Femur (tissue), 1 donor: Measurements from ENCODE around the gene TBC1D14.
A peak's percentile ranks its signal among the peaks of the same experiment; 100 is the strongest.

Experiments
- DNase-seq: peaks from one replicate; pipeline ENCODE4 v3.0.0-alpha.2; 2017

The TBC1D14 gene

GRCh38 chr4:7046971-7047370 is 137.3 kb downstream of the TBC1D14 start:
- no peak for DNase-seq

- DNase-seq: no peak
Observed at GRCh38 chr4:7048642-7049041, 139.0 kb downstream of the TBC1D14 start.

DNA sequence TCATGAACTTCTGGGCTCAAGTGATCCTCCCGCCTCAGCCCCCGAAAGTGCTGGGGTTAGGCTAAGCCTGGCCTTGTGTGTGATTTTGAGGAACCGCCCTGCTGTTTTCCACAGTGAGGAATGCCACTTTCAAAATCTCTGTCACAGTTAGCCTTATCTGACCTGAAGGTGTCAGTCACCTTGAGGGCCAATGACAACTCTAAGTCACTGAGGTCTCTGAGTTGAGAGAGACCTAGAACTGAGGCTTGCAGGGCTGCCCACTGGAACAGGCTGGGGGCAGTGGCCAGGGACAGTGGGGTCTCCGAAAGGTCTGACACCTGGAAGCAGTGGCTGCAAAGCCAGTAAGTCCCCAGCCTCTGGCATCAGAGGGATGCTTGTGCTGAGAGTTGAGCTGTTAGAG is 139.7 kb downstream of the TBC1D14 start:
- DNase-seq: no peak

DNA sequence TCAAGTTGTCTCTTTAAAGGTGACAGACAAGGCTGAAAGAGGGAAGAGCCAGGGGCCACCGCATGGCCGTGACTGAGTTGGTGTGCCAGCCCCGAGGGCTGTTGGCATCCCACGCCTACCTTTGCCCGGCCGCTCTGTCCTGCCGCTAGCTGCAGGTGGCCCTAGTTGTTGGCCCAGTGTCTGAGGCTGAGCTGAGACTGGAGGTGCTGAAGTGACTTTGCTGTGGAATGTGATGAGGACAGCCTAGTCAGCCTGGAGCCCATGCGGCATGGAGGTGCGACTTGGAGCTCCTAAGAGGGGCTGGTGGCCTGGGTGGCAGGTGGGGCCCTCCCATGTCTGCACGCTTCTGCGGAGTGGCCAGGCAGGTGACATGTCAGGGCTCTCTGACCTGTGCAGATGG is 140.1 kb downstream of the TBC1D14 start:
- no peak for DNase-seq

GRCh38 chr4:7050481-7051143 is 141.0 kb downstream of the TBC1D14 start:
- DNase-seq: no peak

GRCh38 chr4:7051144-7051495 is 141.5 kb downstream of the TBC1D14 start:
- no peak for DNase-seq

GRCh38 chr4:7051905-7052304 is 142.3 kb downstream of the TBC1D14 start:
- no peak for DNase-seq

- no peak for DNase-seq
Observed at GRCh38 chr4:7052313-7052712, 142.7 kb downstream of the TBC1D14 start.

GRCh38 chr4:7052923-7053715 is 143.5 kb downstream of the TBC1D14 start:
- peak; percentile 80 for DNase-seq

GRCh38 chr4:7054106-7054880 is 144.7 kb downstream of the TBC1D14 start:
- no peak for DNase-seq

GRCh38 chr4:7055111-7055989 is 145.7 kb downstream of the TBC1D14 start:
- DNase-seq: no peak

DNA sequence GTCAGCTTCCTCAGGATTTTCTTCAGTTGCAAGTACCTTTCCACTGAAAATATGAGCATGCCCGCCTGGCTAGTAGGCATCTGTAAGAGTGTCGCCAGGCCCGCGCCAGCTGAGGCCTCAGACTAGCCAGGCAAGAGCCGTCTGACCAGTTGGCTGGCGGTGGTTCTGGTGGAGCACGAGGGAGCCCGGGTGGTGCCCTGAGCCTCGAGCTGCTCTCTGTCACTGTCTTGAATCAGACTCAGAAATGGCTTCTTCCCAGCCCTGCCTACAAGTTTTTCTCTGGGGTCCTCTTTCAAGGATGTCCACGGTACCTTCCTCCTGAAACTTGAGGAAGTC is 146.3 kb downstream of the TBC1D14 start:
- no peak for DNase-seq

DNA sequence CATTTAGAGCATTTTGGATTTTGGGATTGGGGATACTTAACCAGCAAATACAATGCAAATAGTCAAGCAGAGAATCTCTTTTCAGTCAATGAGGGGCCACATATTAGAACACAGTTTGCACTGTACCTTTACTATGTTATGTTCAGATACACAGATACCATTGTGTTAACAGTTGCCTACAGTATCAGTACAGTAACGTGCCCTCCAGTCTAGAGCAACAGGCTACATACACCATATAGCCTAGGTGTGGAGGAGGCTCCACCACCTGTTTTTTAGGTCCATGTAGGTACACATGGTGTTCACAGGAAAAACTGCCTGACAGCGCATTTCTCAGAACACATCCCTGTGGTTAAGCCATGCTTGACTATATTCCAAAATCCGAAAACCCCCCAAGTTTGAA is 149.2 kb downstream of the TBC1D14 start:
- no peak for DNase-seq

DNA sequence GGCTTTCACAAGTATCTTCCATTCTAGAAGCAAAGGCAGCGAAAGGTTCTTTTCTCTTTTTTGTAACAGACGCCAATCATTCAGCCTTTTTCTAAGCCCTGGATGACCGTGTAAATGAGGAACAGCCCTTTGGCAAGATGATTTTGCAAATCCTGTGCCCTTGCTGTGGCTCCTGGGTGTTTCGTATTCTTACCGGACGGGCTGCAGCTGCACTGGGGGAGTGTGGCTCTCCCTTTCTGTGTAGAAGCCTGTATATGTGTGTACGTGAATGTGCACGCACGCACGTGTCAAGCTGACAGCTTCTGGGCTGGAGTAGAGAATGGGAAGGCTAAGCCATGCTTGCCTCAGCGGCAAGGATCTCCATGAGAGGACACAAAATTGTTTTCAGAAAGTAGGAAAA is 150.0 kb downstream of the TBC1D14 start:
- no peak for DNase-seq

DNA sequence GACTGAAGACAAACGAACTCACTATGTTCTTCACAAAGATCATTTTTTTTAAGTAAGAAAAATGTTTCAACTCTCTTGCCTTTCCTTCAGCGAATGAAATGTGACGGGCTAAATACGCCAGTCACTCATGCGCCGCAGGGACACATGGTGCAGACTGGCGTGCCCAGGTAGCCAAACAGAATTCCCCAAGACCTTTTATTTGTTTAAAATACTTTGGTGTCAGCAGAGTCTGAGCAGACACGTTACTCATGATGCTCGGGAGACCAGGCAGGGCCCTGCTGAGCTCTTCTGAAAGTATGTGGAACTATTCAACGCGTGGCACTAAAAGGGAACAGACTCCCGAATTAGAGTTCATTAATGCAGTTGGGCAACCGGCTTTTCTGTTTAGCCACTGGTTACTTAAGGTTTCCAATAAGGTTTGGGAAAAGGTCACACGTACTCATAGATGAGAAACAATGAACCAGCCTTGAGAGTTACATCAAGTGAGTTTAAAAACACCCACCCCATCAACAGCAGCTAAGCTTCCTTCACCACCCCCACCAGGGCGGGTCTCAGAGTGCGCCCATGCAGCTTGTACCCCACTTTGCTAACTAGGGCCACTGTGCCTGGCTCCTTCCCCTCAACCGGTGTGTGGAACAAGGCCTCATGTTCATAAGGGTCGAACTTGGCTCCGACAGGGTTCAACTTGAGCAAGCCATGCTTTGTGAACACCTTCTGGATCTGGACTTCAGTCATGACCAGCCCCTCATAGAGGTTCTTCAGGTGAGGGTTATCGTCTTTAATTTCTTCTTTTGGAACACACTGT is 150.9 kb downstream of the TBC1D14 start:
- DNase-seq: no peak

DNA sequence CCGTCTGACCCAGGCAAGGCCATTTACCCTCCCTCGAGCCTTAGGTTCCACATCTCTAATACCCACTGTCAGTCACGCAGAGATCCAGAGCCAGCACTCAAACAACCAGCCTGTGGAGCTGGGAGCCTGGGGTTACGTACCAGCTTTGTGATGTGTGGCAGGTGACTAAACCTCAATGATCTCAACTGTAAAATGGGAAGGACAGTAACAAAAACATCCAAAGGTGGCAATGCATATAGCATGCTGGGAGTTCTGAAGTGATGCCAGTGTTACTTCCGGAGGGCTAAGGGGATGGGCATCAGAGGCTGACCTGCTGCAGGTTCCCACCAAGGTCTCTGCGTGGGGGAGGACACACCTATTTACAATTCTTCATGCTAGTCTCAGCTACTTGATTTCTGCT is 152.2 kb downstream of the TBC1D14 start:
- no peak for DNase-seq

GRCh38 chr4:7062816-7063215 is 153.2 kb downstream of the TBC1D14 start:
- no peak for DNase-seq

DNA sequence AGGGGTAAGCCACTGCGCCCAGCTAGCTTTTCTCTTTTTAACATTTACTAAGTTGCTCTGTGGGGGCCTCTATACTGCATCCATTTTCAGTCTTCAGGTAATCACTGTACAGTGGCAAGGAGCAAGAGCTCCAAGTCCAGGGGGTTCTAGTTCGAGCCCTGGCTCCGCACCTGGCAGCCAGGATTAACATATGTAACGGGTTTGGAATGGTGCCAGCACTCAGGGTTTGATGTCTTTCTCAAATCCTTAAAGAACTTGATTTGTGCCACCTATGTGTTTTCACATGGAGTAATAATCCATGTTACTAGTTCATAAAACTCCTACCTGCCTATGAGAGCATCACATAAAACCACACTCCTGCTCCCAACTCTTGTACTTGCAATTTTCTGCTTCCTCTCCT is 153.7 kb downstream of the TBC1D14 start:
- DNase-seq: no peak

DNA sequence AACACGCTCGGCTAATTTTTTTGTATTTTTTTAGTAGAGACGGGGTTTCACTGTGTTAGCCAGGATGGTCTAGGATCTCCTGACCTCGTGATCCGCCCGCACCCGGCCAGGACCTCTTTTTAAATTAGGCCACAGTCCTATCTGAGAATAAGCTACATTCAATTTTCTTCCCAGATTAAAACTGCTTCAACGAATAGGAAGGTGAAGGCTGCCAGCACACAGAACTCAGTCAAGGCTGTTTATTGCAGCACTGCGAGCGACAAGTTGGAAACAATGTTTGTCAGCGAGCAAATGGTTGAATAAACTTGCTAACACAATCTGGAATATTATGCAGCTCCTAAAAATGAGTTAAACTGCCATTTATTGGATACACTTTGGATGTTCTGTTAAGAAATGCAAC is 156.4 kb downstream of the TBC1D14 start:
- DNase-seq: no peak

DNA sequence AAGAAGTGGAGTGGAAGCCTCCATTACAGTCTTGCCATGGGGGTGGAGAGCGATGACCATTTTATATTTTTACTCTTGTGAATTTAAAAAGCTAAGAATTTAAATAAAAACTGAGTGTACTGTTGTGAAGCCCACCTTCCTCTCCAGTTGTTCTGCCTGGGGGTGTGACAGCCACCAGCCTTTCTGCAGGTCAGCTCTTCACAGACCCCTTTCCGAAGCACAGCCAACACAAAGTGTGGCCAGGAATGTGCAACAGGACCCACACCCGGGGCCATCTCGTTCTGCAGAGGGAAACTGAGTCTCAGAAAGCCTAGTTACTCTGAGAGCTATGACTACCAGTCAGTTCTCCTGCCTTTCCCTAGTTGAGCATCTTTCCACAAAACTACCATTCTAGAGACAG is 156.9 kb downstream of the TBC1D14 start:
- DNase-seq: no peak

DNA sequence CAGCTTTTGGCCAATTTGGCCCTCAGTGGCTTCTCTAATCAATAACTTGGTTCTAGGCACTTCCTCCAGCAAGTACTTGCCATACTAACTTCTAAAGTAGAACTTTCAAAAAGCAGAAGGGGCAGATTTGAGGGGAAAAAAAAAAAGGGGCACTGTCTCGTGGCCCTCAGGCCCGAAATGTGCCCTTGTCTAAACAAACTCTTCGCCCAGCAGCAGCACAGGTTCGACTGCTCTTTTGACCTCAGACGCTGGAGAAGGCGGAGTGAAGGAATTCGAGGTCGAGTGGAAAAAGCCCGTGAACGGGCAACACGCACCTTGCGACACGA is 157.5 kb downstream of the TBC1D14 start:
- DNase-seq: no peak
